ENCODE measurements around the gene E2F1.

GRCh38 chr20:33729101-33729500 is 42.9 kb upstream of the E2F1 start:
- TF ChIP-seq CTCF (IDR thresholded peaks at IDR 0.05; ENCODE audit: insufficient read depth, low read length) (no peak), POLR2AphosphoS5 (IDR thresholded peaks at IDR 0.05; ENCODE audit: low read depth) (no peak), GABPA (IDR thresholded peaks at IDR 0.05; ENCODE audit: low read depth) (no peak)
- TF ChIP-seq, protein P1, sequence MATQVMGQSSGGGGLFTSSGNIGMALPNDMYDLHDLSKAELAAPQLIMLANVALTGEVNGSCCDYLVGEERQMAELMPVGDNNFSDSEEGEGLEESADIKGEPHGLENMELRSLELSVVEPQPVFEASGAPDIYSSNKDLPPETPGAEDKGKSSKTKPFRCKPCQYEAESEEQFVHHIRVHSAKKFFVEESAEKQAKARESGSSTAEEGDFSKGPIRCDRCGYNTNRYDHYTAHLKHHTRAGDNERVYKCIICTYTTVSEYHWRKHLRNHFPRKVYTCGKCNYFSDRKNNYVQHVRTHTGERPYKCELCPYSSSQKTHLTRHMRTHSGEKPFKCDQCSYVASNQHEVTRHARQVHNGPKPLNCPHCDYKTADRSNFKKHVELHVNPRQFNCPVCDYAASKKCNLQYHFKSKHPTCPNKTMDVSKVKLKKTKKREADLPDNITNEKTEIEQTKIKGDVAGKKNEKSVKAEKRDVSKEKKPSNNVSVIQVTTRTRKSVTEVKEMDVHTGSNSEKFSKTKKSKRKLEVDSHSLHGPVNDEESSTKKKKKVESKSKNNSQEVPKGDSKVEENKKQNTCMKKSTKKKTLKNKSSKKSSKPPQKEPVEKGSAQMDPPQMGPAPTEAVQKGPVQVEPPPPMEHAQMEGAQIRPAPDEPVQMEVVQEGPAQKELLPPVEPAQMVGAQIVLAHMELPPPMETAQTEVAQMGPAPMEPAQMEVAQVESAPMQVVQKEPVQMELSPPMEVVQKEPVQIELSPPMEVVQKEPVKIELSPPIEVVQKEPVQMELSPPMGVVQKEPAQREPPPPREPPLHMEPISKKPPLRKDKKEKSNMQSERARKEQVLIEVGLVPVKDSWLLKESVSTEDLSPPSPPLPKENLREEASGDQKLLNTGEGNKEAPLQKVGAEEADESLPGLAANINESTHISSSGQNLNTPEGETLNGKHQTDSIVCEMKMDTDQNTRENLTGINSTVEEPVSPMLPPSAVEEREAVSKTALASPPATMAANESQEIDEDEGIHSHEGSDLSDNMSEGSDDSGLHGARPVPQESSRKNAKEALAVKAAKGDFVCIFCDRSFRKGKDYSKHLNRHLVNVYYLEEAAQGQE (IDR thresholded peaks at IDR 0.05; ENCODE audit: insufficient replicate concordance, low read depth): no peak

Measured in HL-60 (cell line).